Measurements from ENCODE around the gene NDUFA8.

The NDUFA8 gene

DNA sequence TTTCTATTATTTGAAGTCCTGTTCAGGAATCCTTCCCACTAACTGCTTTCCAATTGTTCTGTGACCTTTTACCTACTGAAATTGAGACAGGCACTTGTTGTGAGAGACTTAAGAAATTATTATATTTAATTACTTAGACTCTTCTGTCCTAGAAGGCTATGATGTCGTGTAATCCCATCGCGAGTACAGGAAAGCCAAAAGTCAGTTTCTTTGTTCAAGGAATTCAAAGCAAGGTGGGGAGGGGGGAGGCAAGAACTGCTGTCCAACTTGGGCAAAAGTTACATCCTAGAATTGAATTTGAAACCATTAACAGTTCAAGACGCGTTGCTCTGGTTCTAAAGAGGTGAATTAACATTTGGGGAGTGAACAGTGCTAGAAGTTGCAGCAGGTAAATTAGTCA lies 17.9 kb downstream of the NDUFA8 start:
- H3K9me3 ChIP-seq (ENCODE audit: control extremely low read depth in 1 of 5, control insufficient read depth in 4 of 5, insufficient read depth in 2 of 5, low read depth in 1 of 5, low read length in 4 of 5): no peaks in the 10 kb centered on the region
- no peak overlapping the region for H3K27ac ChIP-seq (ENCODE audit: insufficient read depth in 1 of 2, low read depth in 1 of 2, low read length in 2 of 2, poor library complexity in 1 of 2, severe bottlenecking in 2 of 2)
- peaks cover 5 to 35% (median 25%) of the 10 kb centered on the region in 4 experiments for H3K36me3 ChIP-seq (ENCODE audit: control insufficient read depth in 4 of 4, insufficient read depth in 4 of 4, low read length in 3 of 4)
- DNase-seq: no peak
- CTCF ChIA-PET: interaction anchor here (0.9 to 7.7 kb wide), 3 partner anchors 8 to 16 kb away, joined by 3 to 110 read pairs (median 8); no protein-coding TSS in a partner anchor
- POLR2A ChIA-PET: no interaction called here
- H3K4me3 ChIP-seq (ENCODE audit: control insufficient read depth in 1 of 7, extremely low read depth in 1 of 7, insufficient read depth in 4 of 7, low read depth in 2 of 7, low read length in 6 of 7): no peak overlapping the region
- peaks cover 0 to 17% (median 12%) of the 10 kb centered on the region in 4 experiments for H3K4me1 ChIP-seq (ENCODE audit: control extremely low read depth in 1 of 4, control insufficient read depth in 4 of 4, insufficient read depth in 4 of 4, low read length in 3 of 4)
- no peaks in the 10 kb centered on the region for H3K27me3 ChIP-seq (replicated peaks in 2 of 5; ENCODE audit: control insufficient read depth in 4 of 5, insufficient read depth in 5 of 5, low read length in 4 of 5)
- 100% methylated on average over 4 of the region's 5 CpGs for WGBS (ENCODE audit: insufficient coverage)

DNA sequence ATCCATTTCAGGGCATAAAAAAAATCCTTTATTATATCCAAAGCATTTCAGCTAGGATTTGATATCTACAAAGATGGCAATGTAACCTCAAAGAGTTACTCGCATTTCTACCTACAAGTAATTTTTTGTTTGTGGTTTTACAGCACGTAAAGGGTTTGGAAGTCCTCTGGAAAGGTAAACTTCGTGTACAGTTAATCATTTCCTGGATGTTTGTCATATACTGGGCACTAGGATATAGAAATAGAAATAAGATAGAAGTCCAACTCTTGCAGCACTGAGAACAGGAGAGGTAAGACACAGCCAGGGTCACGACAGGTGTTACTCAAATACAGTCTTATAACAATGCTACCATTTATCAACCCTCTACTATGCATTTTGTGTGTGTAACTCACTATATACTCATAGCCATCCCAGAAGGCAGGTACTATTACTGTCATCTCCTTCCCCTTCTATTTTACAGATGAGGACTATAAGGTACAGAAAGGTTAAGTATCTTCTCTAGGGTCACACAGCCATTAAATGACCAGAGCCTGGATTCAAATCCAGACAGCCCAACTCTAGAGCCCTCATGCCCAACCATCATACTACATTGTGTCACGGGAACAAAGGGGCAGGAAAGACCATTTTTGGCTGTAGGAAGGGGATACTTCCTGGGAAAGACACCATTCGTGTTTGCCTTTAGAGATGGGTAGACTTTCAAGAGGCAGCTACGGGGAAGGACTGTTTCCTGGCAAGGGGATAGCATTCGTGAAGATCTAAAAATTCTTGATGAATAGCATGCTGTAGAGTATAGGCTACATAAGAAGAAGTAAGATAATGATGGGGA lies 19.0 kb downstream of the NDUFA8 start:
- Histone ChIP-seq H3K9me3 (ENCODE audit: control extremely low read depth in 1 of 5, control insufficient read depth in 4 of 5, insufficient read depth in 2 of 5, low read depth in 1 of 5, low read length in 4 of 5) (no peaks in the 10 kb centered on the region), H3K27me3 (replicated peaks in 2 of 5; ENCODE audit: control insufficient read depth in 4 of 5, insufficient read depth in 5 of 5, low read length in 4 of 5) (no peaks in the 10 kb centered on the region), H3K36me3 (ENCODE audit: control insufficient read depth in 4 of 4, insufficient read depth in 4 of 4, low read length in 3 of 4) (peaks cover 3 to 30% (median 18%) of the 10 kb centered on the region in 4 experiments), H3K4me3 (ENCODE audit: control insufficient read depth in 1 of 7, extremely low read depth in 1 of 7, insufficient read depth in 4 of 7, low read depth in 2 of 7, low read length in 6 of 7) (no peak overlapping the region), H3K27ac (ENCODE audit: insufficient read depth in 1 of 2, low read depth in 1 of 2, low read length in 2 of 2, poor library complexity in 1 of 2, severe bottlenecking in 2 of 2) (no peak overlapping the region), H3K4me1 (ENCODE audit: control extremely low read depth in 1 of 4, control insufficient read depth in 4 of 4, insufficient read depth in 4 of 4, low read length in 3 of 4) (peaks cover 0 to 17% (median 12%) of the 10 kb centered on the region in 4 experiments)
- DNase-seq: no peak
- 88% methylated on average over 6 of the region's 8 CpGs for WGBS (ENCODE audit: insufficient coverage)
- CTCF ChIA-PET: interaction anchor here (0.8 to 1.6 kb wide), 4 partner anchors 11 to 210 kb away, joined by 3 to 4 read pairs (median 3); no protein-coding TSS in a partner anchor
- POLR2A ChIA-PET: no interaction called here

DNA sequence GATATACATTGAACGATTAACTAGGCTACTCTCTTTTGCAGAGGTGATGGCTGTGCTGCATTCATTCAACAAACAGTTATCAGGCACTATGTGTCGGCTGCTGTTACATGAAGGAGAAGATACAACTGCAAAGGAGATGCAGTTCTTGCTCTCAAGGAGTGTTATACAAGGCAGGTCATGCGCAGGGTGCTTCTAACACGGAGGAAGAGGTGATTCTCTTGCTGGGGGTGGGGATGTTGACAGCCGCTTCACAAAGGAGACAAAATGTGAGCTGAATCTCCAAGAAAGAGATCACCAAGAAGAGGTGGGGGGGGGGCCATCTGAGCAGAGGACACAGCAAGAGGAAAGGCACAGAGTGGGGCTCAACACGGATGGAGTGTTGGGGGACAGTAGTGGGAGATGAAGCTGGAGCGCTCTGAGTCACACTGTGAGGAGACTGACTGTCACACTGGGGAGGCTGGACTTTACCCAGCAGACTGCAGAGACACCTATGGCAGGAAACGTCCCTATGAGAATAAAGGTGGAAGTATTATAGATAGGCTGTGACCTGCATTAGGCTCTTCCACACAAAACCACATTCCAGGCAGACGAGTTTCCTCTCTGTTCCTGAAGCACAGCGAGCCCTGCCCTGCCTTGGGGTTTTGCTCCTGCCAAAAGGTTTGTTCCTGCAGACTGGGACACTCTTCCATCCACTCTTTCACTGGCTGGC lies 20.9 kb downstream of the NDUFA8 start:
- POLR2A ChIA-PET: no interaction called here
- peaks cover 0 to 8% (median 4%) of the 10 kb centered on the region in 4 experiments for H3K4me1 ChIP-seq (ENCODE audit: control extremely low read depth in 1 of 4, control insufficient read depth in 4 of 4, insufficient read depth in 4 of 4, low read length in 3 of 4)
- H3K27ac ChIP-seq (ENCODE audit: insufficient read depth in 1 of 2, low read depth in 1 of 2, low read length in 2 of 2, poor library complexity in 1 of 2, severe bottlenecking in 2 of 2): no peak overlapping the region
- no peak overlapping the region for H3K4me3 ChIP-seq (ENCODE audit: control insufficient read depth in 1 of 7, extremely low read depth in 1 of 7, insufficient read depth in 4 of 7, low read depth in 2 of 7, low read length in 6 of 7)
- H3K27me3 ChIP-seq (replicated peaks in 2 of 5; ENCODE audit: control insufficient read depth in 4 of 5, insufficient read depth in 5 of 5, low read length in 4 of 5): no peaks in the 10 kb centered on the region
- CTCF ChIA-PET: interaction anchor here (0.9 to 1.7 kb wide), 6 partner anchors 7 to 44 kb away, joined by 3 to 4 read pairs (median 3); no protein-coding TSS in a partner anchor
- no peak for DNase-seq
- H3K36me3 ChIP-seq (ENCODE audit: control insufficient read depth in 4 of 4, insufficient read depth in 4 of 4, low read length in 3 of 4): peaks cover 0 to 17% (median 8%) of the 10 kb centered on the region in 4 experiments
- whole genome bisulfite sequencing (ENCODE audit: insufficient coverage): 94% methylated on average over 8 of the region's 10 CpGs
- H3K9me3 ChIP-seq (ENCODE audit: control extremely low read depth in 1 of 5, control insufficient read depth in 4 of 5, insufficient read depth in 2 of 5, low read depth in 1 of 5, low read length in 4 of 5): no peaks in the 10 kb centered on the region

DNA sequence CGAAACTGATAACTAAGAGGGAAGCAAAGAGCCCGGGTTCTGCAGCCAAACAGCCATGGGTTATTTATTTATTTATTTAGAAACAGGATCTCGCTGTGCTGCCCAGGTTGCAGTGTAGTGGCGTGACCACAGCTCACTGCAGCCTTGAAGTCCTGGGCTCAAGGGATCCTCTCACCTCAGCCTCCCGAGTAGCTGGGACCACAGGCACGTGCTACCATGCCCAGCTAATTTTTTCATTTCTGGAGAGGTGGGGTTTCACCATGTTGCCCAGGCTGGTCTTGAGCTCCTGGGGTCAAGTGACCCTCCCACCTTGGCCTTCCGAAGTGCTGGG lies 24.1 kb downstream of the NDUFA8 start:
- Histone ChIP-seq H3K36me3 (ENCODE audit: control insufficient read depth in 4 of 4, insufficient read depth in 4 of 4, low read length in 3 of 4) (no peaks in the 10 kb centered on the region), H3K4me1 (ENCODE audit: control extremely low read depth in 1 of 4, control insufficient read depth in 4 of 4, insufficient read depth in 4 of 4, low read length in 3 of 4) (no peaks in the 10 kb centered on the region), H3K27me3 (replicated peaks in 2 of 5; ENCODE audit: control insufficient read depth in 4 of 5, insufficient read depth in 5 of 5, low read length in 4 of 5) (peaks cover 0 to 6% (median 0%) of the 10 kb centered on the region in 5 experiments), H3K9me3 (ENCODE audit: control extremely low read depth in 1 of 5, control insufficient read depth in 4 of 5, insufficient read depth in 2 of 5, low read depth in 1 of 5, low read length in 4 of 5) (no peaks in the 10 kb centered on the region), H3K4me3 (ENCODE audit: control insufficient read depth in 1 of 7, extremely low read depth in 1 of 7, insufficient read depth in 4 of 7, low read depth in 2 of 7, low read length in 6 of 7) (no peak overlapping the region), H3K27ac (ENCODE audit: insufficient read depth in 1 of 2, low read depth in 1 of 2, low read length in 2 of 2, poor library complexity in 1 of 2, severe bottlenecking in 2 of 2) (no peak overlapping the region)
- POLR2A ChIA-PET: interaction anchor here (0.6 kb wide), 1 partner anchor 12 kb away, joined by 6 read pairs; no protein-coding TSS in a partner anchor
- CTCF ChIA-PET: interaction anchor here (1.0 to 4.9 kb wide), 3 partner anchors 10 to 1193 kb away, joined by 3 to 33 read pairs (median 5); no protein-coding TSS in a partner anchor
- no peak for DNase-seq
- 100% methylated on average over 6 of the region's 7 CpGs for WGBS (ENCODE audit: insufficient coverage)

DNA sequence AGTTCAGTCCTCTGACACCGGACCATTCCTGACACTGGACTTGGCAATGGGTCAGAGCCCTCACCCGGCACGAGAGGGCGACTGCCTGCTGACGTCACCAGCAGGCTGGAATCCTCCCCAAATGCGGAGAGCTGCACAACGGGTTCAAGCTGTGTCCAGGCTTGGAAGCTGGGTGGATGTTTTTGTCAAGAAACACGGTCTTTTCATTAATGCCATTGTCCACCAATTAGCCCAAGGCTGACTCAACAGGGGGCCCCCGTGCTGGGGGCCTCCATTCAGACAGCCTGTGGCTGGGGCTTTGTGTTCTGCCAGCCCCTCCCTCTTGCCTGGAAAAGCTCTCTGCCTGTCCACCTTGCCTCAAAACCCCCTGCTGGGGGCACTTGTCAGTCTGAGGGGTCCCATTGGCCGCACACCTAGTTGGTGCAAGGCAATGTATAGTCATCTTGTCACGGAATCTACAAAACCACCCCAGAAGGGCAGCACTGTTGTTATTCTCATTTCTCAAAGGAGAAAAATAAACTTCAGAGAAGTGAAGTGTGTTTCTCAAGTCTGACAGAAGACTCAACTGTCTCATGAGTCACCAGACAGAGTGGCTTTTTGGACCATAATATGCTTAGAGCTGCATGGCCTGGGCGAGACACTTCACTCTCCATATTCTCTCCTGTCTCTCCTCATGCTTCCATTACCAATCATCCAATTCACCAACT lies 24.6 kb downstream of the NDUFA8 start:
- no peaks in the 10 kb centered on the region for H3K36me3 ChIP-seq (ENCODE audit: control insufficient read depth in 4 of 4, insufficient read depth in 4 of 4, low read length in 3 of 4)
- CTCF ChIA-PET: interaction anchor here (1.0 to 4.9 kb wide), 4 partner anchors 8 to 1193 kb away, joined by 3 to 33 read pairs (median 6); no protein-coding TSS in a partner anchor

DNA sequence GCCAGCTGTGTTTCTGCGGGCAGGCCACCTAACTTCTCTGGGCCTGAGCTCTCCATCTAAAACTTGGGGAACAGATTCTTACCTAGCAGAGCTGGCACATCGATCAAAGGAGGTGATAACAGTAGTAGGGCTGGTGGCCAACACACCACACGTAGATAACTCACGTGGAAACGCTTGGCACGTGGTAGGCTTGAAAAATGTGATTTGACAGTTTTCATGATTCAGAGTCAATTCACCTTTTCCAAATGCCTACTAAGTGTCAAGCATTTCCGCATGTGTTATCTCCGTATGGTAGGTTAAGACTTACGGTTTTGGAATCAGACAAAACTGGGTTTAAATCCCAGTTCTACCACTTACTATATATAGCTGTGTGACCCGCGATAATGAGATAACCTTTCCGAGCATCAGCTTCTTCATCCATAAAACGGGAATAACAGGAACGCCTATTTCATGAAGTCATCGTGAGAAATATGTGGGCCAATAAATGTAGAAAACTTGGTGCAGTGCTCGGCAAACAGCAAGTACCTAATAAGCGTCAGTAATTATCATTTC lies 25.5 kb downstream of the NDUFA8 start:
- ChIA-PET POLR2A (no interaction called here), CTCF (interaction anchor here (1.1 to 4.9 kb wide), 4 partner anchors 8 to 38 kb away, joined by 4 to 33 read pairs (median 6); no protein-coding TSS in a partner anchor)
- no peaks in the 10 kb centered on the region for H3K4me1 ChIP-seq (ENCODE audit: control extremely low read depth in 1 of 4, control insufficient read depth in 4 of 4, insufficient read depth in 4 of 4, low read length in 3 of 4)
- DNase-seq: no peak
- no peaks in the 10 kb centered on the region for H3K9me3 ChIP-seq (ENCODE audit: control extremely low read depth in 1 of 5, control insufficient read depth in 4 of 5, insufficient read depth in 2 of 5, low read depth in 1 of 5, low read length in 4 of 5)
- no peak overlapping the region for H3K4me3 ChIP-seq (ENCODE audit: control insufficient read depth in 1 of 7, extremely low read depth in 1 of 7, insufficient read depth in 4 of 7, low read depth in 2 of 7, low read length in 6 of 7)
- 86% methylated on average over 13 of the region's 17 CpGs for WGBS (ENCODE audit: insufficient coverage)
- H3K27me3 ChIP-seq (replicated peaks in 2 of 5; ENCODE audit: control insufficient read depth in 4 of 5, insufficient read depth in 5 of 5, low read length in 4 of 5): peaks cover 0 to 6% (median 0%) of the 10 kb centered on the region in 5 experiments
- H3K27ac ChIP-seq (ENCODE audit: insufficient read depth in 1 of 2, low read depth in 1 of 2, low read length in 2 of 2, poor library complexity in 1 of 2, severe bottlenecking in 2 of 2): no peak overlapping the region
- no peaks in the 10 kb centered on the region for H3K36me3 ChIP-seq (ENCODE audit: control insufficient read depth in 4 of 4, insufficient read depth in 4 of 4, low read length in 3 of 4)

More for the DNA sequence above, 24.6 kb downstream of the NDUFA8 start:
- H3K27ac ChIP-seq (ENCODE audit: insufficient read depth in 1 of 2, low read depth in 1 of 2, low read length in 2 of 2, poor library complexity in 1 of 2, severe bottlenecking in 2 of 2): no peak overlapping the region
- no peak overlapping the region for H3K4me3 ChIP-seq (ENCODE audit: control insufficient read depth in 1 of 7, extremely low read depth in 1 of 7, insufficient read depth in 4 of 7, low read depth in 2 of 7, low read length in 6 of 7)
- peaks cover 0 to 6% (median 0%) of the 10 kb centered on the region in 5 experiments for H3K27me3 ChIP-seq (replicated peaks in 2 of 5; ENCODE audit: control insufficient read depth in 4 of 5, insufficient read depth in 5 of 5, low read length in 4 of 5)
- no peak for DNase-seq
- POLR2A ChIA-PET: interaction anchor here (0.6 kb wide), 1 partner anchor 13 kb away, joined by 6 read pairs; no protein-coding TSS in a partner anchor
- 97% methylated on average over 9 of the region's 12 CpGs for WGBS (ENCODE audit: insufficient coverage)
- H3K9me3 ChIP-seq (ENCODE audit: control extremely low read depth in 1 of 5, control insufficient read depth in 4 of 5, insufficient read depth in 2 of 5, low read depth in 1 of 5, low read length in 4 of 5): no peaks in the 10 kb centered on the region
- no peaks in the 10 kb centered on the region for H3K4me1 ChIP-seq (ENCODE audit: control extremely low read depth in 1 of 4, control insufficient read depth in 4 of 4, insufficient read depth in 4 of 4, low read length in 3 of 4)
